ENCODE measurements around the gene LEPROT.
"Not testable (repeated sequence)": the region's sequence is repeated elsewhere in the genome, so short reads cannot be mapped to it uniquely, and the experiment has no call there.

LEPROT gene

GRCh38 chr1:65440915-65441314 is 20.4 kb downstream of the LEPROT start:
- H3K27ac ChIP-seq (ENCODE audit: low read depth, low read length), result no peak overlapping the region
- H3K9me3 ChIP-seq (ENCODE audit: control insufficient read depth, insufficient read depth, low read depth, low read length), result peaks cover 10% of the 10 kb centered on the region; the same call in 1 of the 2 replicates
- H3K27me3 ChIP-seq (ENCODE audit: control insufficient read depth, insufficient read depth, low read length), result no peaks in the 10 kb centered on the region
- H3K4me1 ChIP-seq (ENCODE audit: control insufficient read depth, insufficient read depth, low read length), result peaks cover 10% of the 10 kb centered on the region; the same call in 1 of the 2 replicates
- no peak overlapping the region for H3K9ac ChIP-seq (ENCODE audit: low read length)
- no peak overlapping the region for H3K4me3 ChIP-seq (ENCODE audit: low read depth, low read length)
- H3K36me3 ChIP-seq (ENCODE audit: control insufficient read depth, insufficient read depth, low read length), result no peaks in the 10 kb centered on the region

GRCh38 chr1:65441464-65441863 is 21.0 kb downstream of the LEPROT start:
- H3K9me3 ChIP-seq (ENCODE audit: control insufficient read depth, insufficient read depth, low read depth, low read length), result peaks cover 10% of the 10 kb centered on the region; the same call in 1 of the 2 replicates
- H3K9ac ChIP-seq (ENCODE audit: low read length), result no peak overlapping the region
- no peaks in the 10 kb centered on the region for H3K27me3 ChIP-seq (ENCODE audit: control insufficient read depth, insufficient read depth, low read length)
- H3K4me3 ChIP-seq (ENCODE audit: low read depth, low read length), result no peak overlapping the region
- H3K4me1 ChIP-seq (ENCODE audit: control insufficient read depth, insufficient read depth, low read length), result peaks cover 10% of the 10 kb centered on the region; the same call in 1 of the 2 replicates
- H3K27ac ChIP-seq (ENCODE audit: low read depth, low read length), result no peak overlapping the region
- no peaks in the 10 kb centered on the region for H3K36me3 ChIP-seq (ENCODE audit: control insufficient read depth, insufficient read depth, low read length)

DNA sequence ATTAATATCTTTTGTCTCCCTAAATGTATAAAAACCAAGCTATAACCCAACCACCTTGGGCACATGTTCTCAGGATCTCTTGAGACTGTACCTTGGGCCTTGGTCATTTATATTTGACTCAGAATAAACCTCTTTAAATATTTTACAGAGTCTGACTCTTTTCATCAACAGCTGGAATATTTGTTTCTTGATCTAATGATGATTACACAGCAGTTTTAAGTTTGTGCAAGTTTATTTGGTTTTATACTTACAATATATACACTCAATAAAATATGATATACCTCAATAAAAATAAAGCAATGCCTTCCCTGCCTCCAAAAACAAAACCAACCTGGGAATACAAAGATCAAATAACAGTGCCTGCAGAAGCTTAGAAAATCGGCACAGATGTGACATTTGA is 22.0 kb downstream of the LEPROT start:
- H3K4me3 ChIP-seq (ENCODE audit: low read depth, low read length), result no peak overlapping the region
- H3K36me3 ChIP-seq (ENCODE audit: control insufficient read depth, insufficient read depth, low read length), result no peaks in the 10 kb centered on the region
- H3K9me3 ChIP-seq (ENCODE audit: control insufficient read depth, insufficient read depth, low read depth, low read length), result peaks cover 10% of the 10 kb centered on the region; the same call in 1 of the 2 replicates
- no peaks in the 10 kb centered on the region for H3K27me3 ChIP-seq (ENCODE audit: control insufficient read depth, insufficient read depth, low read length)
- H3K9ac ChIP-seq (ENCODE audit: low read length), result no peak overlapping the region
- H3K4me1 ChIP-seq (ENCODE audit: control insufficient read depth, insufficient read depth, low read length), result peaks cover 10% of the 10 kb centered on the region; the same call in 1 of the 2 replicates
- H3K27ac ChIP-seq (ENCODE audit: low read depth, low read length), result no peak overlapping the region

- peaks cover 10% of the 10 kb centered on the region; the same call in 1 of the 2 replicates for H3K9me3 ChIP-seq (ENCODE audit: control insufficient read depth, insufficient read depth, low read depth, low read length)
- H3K4me3 ChIP-seq (ENCODE audit: low read depth, low read length), result no peak overlapping the region
- H3K27me3 ChIP-seq (ENCODE audit: control insufficient read depth, insufficient read depth, low read length), result no peaks in the 10 kb centered on the region
- H3K4me1 ChIP-seq (ENCODE audit: control insufficient read depth, insufficient read depth, low read length), result peaks cover 10% of the 10 kb centered on the region; the same call in 1 of the 2 replicates
- no peak overlapping the region for H3K9ac ChIP-seq (ENCODE audit: low read length)
- H3K27ac ChIP-seq (ENCODE audit: low read depth, low read length), result no peak overlapping the region
- no peaks in the 10 kb centered on the region for H3K36me3 ChIP-seq (ENCODE audit: control insufficient read depth, insufficient read depth, low read length)
Observed at GRCh38 chr1:65443647-65444046, 23.2 kb downstream of the LEPROT start.

DNA sequence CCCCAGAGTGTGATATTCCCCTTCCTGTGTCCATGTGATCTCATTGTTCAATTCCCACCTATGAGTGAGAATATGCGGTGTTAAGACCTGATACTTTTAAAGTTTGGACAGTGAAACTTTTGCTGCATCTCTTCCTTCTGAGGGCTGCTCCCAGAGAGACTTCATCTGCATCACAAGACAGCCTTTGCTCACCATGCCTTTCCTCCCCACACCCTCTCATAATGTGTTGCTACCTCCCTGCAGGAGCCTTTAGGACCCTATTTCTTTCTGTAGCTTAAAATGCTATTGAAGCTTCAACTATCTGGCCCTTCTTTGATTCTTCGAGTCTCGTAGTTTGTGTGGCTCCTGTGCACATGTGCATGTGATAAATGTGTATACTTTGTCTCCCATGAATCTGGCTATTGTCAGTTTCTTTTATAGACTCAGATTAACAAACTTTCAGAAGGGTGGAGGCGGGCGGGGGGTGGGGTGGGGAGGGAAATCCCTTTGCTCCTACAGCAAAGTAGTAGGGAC is 23.7 kb downstream of the LEPROT start:
- H3K27me3 ChIP-seq (ENCODE audit: control insufficient read depth, insufficient read depth, low read length), result no peaks in the 10 kb centered on the region
- no peak overlapping the region for H3K9ac ChIP-seq (ENCODE audit: low read length)
- peaks cover 10% of the 10 kb centered on the region; the same call in 1 of the 2 replicates for H3K4me1 ChIP-seq (ENCODE audit: control insufficient read depth, insufficient read depth, low read length)
- H3K36me3 ChIP-seq (ENCODE audit: control insufficient read depth, insufficient read depth, low read length), result no peaks in the 10 kb centered on the region
- peaks cover 10% of the 10 kb centered on the region; the same call in 1 of the 2 replicates for H3K9me3 ChIP-seq (ENCODE audit: control insufficient read depth, insufficient read depth, low read depth, low read length)
- no peak overlapping the region for H3K27ac ChIP-seq (ENCODE audit: low read depth, low read length)
- H3K4me3 ChIP-seq (ENCODE audit: low read depth, low read length), result no peak overlapping the region

- Histone ChIP-seq H3K36me3 (ENCODE audit: control insufficient read depth, insufficient read depth, low read length) (no peaks in the 10 kb centered on the region), H3K9me3 (ENCODE audit: control insufficient read depth, insufficient read depth, low read depth, low read length) (peaks cover 10% of the 10 kb centered on the region; the same call in 1 of the 2 replicates)
Observed at GRCh38 chr1:65445837-65446236, 25.4 kb downstream of the LEPROT start.

DNA sequence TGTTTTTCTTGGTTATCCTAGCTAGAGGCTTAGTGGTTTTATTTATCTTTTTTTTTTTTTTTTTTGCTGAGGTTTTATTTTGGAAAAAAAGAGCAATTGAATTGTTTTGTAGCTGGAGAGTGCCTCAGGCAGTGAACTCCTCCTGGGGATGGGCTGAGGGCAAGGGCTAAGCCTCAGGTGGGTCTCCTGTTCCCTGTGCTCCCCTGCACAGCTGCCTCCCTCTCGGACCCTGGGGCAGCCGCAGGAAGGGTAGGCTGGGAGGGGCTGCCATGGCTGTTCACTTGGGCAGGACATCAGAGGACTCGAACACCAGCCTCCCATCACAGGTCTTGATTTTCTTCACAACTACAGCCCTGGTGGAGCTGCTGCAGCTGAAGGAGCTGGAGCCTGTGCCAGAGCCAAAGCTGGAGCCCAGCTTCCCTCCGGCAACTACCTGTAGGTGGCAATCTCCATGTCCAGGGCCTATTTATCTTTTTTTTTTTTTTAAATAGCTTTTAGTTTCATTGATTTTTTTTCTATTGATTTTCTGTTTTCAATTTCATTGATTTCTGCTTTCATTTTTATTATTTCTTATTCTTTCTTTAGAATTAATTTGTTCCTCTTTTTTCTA is 28.9 kb downstream of the LEPROT start:
- Histone ChIP-seq H3K27me3 (ENCODE audit: control insufficient read depth, insufficient read depth, low read length) (no peaks in the 10 kb centered on the region), H3K9ac (ENCODE audit: low read length) (no peak overlapping the region)

More at GRCh38 chr1:65445837-65446236, 25.4 kb downstream of the LEPROT start:
- Histone ChIP-seq H3K27me3 (ENCODE audit: control insufficient read depth, insufficient read depth, low read length) (no peaks in the 10 kb centered on the region), H3K4me3 (ENCODE audit: low read depth, low read length) (no peak overlapping the region), H3K4me1 (ENCODE audit: control insufficient read depth, insufficient read depth, low read length) (peaks cover 10% of the 10 kb centered on the region; the same call in 1 of the 2 replicates), H3K27ac (ENCODE audit: low read depth, low read length) (no peak overlapping the region), H3K9ac (ENCODE audit: low read length) (no peak overlapping the region)

GRCh38 chr1:65455678-65456077 is 35.2 kb downstream of the LEPROT start:
- not testable (repeated sequence) for H3K36me3 ChIP-seq (ENCODE audit: control insufficient read depth, insufficient read depth, low read length); H3K27me3 ChIP-seq (ENCODE audit: control insufficient read depth, insufficient read depth, low read length); H3K4me1 ChIP-seq (ENCODE audit: control insufficient read depth, insufficient read depth, low read length); H3K27ac ChIP-seq (ENCODE audit: low read depth, low read length); H3K9me3 ChIP-seq (ENCODE audit: control insufficient read depth, insufficient read depth, low read depth, low read length); H3K4me3 ChIP-seq (ENCODE audit: low read depth, low read length); H3K9ac ChIP-seq (ENCODE audit: low read length)

More for the DNA sequence above, 28.9 kb downstream of the LEPROT start:
- Histone ChIP-seq H3K27ac (ENCODE audit: low read depth, low read length) (no peak overlapping the region), H3K4me1 (ENCODE audit: control insufficient read depth, insufficient read depth, low read length) (peaks cover 5% of the 10 kb centered on the region; the same call in 1 of the 2 replicates), H3K4me3 (ENCODE audit: low read depth, low read length) (no peak overlapping the region), H3K36me3 (ENCODE audit: control insufficient read depth, insufficient read depth, low read length) (no peaks in the 10 kb centered on the region), H3K9me3 (ENCODE audit: control insufficient read depth, insufficient read depth, low read depth, low read length) (no peaks in the 10 kb centered on the region)

DNA sequence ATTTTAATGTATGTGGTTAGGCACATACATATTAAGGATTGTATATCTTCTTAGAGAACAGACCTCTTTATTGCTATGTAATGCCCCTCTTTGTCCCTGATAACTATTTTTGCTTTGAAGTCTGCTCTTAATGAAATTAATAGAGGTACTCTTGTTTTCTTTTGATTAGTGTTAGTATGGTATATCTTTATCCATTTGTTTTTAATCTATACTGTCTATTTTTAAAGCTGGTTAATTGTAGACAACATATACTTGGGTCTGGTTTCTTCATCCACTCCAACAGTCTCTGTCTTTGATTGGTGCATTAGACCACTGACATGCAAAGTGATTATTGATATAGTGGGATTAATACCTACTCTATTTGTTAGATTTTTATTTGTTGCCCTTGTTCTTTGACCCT is 36.0 kb downstream of the LEPROT start:
- Histone ChIP-seq H3K4me1 (ENCODE audit: control insufficient read depth, insufficient read depth, low read length) (peaks cover 6% of the 10 kb centered on the region; the same call in 1 of the 2 replicates), H3K36me3 (ENCODE audit: control insufficient read depth, insufficient read depth, low read length) (no peaks in the 10 kb centered on the region), H3K9ac (ENCODE audit: low read length) (no peak overlapping the region), H3K27ac (ENCODE audit: low read depth, low read length) (no peak overlapping the region), H3K9me3 (ENCODE audit: control insufficient read depth, insufficient read depth, low read depth, low read length) (peaks cover 8% of the 10 kb centered on the region), H3K4me3 (ENCODE audit: low read depth, low read length) (no peak overlapping the region), H3K27me3 (ENCODE audit: control insufficient read depth, insufficient read depth, low read length) (no peaks in the 10 kb centered on the region)

- Histone ChIP-seq H3K9me3 (ENCODE audit: control insufficient read depth, insufficient read depth, low read depth, low read length) (peaks cover 8% of the 10 kb centered on the region), H3K4me1 (ENCODE audit: control insufficient read depth, insufficient read depth, low read length) (peaks cover 6% of the 10 kb centered on the region; the same call in 1 of the 2 replicates), H3K9ac (ENCODE audit: low read length) (no peak overlapping the region), H3K4me3 (ENCODE audit: low read depth, low read length) (no peak overlapping the region), H3K36me3 (ENCODE audit: control insufficient read depth, insufficient read depth, low read length) (no peaks in the 10 kb centered on the region), H3K27me3 (ENCODE audit: control insufficient read depth, insufficient read depth, low read length) (no peaks in the 10 kb centered on the region), H3K27ac (ENCODE audit: low read depth, low read length) (no peak overlapping the region)
Observed at GRCh38 chr1:65457868-65458267, 37.4 kb downstream of the LEPROT start.

- H3K27ac ChIP-seq (ENCODE audit: low read depth, low read length), result no peak overlapping the region
- no peaks in the 10 kb centered on the region for H3K27me3 ChIP-seq (ENCODE audit: control insufficient read depth, insufficient read depth, low read length)
Observed at GRCh38 chr1:65458730-65459396, 38.4 kb downstream of the LEPROT start.

More at GRCh38 chr1:65458730-65459396, 38.4 kb downstream of the LEPROT start:
- H3K9ac ChIP-seq (ENCODE audit: low read length), result no peak overlapping the region
- H3K4me1 ChIP-seq (ENCODE audit: control insufficient read depth, insufficient read depth, low read length), result peaks cover 6% of the 10 kb centered on the region; the same call in 1 of the 2 replicates
- no peaks in the 10 kb centered on the region for H3K36me3 ChIP-seq (ENCODE audit: control insufficient read depth, insufficient read depth, low read length)
- H3K4me3 ChIP-seq (ENCODE audit: low read depth, low read length), result no peak overlapping the region
- peaks cover 8% of the 10 kb centered on the region for H3K9me3 ChIP-seq (ENCODE audit: control insufficient read depth, insufficient read depth, low read depth, low read length)

Measured in HUES6 (cell line).